ENCODE data around the gene TSFM.
A peak's percentile ranks its signal among the peaks of the same experiment; 100 is the strongest.

The TSFM gene

DNA sequence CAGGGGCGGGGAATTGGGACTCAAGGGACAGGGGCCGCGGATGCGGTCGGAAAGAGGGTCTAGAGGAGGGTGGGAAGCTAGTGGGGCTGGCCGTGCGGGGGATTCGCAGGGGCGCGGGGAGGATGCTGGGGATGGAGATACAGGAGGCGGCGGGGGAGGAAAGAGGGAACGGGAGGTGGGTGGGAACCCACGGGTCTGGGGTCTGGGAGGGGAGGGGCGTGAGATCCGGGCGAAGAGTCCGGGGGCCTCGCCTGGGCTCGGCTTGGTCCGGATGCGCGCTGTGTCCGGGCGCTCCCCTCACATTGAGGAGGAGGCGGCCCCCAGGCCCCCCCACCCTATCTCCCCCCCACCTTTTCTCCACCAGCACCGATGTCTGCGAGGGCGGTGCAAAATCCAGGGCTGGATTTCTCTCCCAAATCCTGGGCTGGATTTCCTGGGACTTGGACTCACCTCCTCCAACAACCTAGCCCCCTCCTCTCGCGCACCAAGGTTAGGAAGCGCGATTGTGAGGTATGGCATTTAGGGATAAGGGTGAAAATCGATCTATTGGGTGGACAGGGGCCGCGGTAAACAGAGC, 43.8 kb upstream of the TSFM start, which contains the start of gene AGAP2 (continued):
- no peak for TF ChIP-seq ZNF155 (tag by site-specific recombination; IDR thresholded peaks at IDR 0.05)
- no peak for TF ChIP-seq ZNF670 (tag by site-specific recombination; IDR thresholded peaks at IDR 0.05; ENCODE audit: low read depth)
- TF ChIP-seq ZBTB8A (tag by site-specific recombination; IDR thresholded peaks at IDR 0.05), result peak; percentile 32; the same call in 1 of the 2 replicates
- peak; percentile 81 for TF ChIP-seq ZBTB17 (tag by site-specific recombination; IDR thresholded peaks at IDR 0.05)
- TF ChIP-seq, protein P1, sequence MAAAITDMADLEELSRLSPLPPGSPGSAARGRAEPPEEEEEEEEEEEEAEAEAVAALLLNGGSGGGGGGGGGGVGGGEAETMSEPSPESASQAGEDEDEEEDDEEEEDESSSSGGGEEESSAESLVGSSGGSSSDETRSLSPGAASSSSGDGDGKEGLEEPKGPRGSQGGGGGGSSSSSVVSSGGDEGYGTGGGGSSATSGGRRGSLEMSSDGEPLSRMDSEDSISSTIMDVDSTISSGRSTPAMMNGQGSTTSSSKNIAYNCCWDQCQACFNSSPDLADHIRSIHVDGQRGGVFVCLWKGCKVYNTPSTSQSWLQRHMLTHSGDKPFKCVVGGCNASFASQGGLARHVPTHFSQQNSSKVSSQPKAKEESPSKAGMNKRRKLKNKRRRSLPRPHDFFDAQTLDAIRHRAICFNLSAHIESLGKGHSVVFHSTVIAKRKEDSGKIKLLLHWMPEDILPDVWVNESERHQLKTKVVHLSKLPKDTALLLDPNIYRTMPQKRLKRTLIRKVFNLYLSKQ (tag by site-specific recombination; IDR thresholded peaks at IDR 0.05; ENCODE audit: borderline replicate concordance), result no peak
- no peak for TF ChIP-seq ZNF600 (tag by site-specific recombination; IDR thresholded peaks at IDR 0.05)
- no peak for TF ChIP-seq ZNF830 (tag by site-specific recombination; IDR thresholded peaks at IDR 0.05; ENCODE audit: low read depth)
- no peak for TF ChIP-seq ZNF701 (tag by site-specific recombination; IDR thresholded peaks at IDR 0.05)
- TF ChIP-seq ZFHX2 (tag by site-specific recombination; conservative IDR thresholded peaks at IDR 0.05), result peak; percentile 97
- TF ChIP-seq ZNF274 (IDR thresholded peaks at IDR 0.05; ENCODE audit: low read length), result no peak
- TF ChIP-seq ZNF274 (tag by site-specific recombination; IDR thresholded peaks at IDR 0.05; ENCODE audit: borderline replicate concordance), result no peak
- no peak for TF ChIP-seq ZNF843 (tag by site-specific recombination; IDR thresholded peaks at IDR 0.05)
- TF ChIP-seq ZNF658 (tag by site-specific recombination; IDR thresholded peaks at IDR 0.05), result no peak
- no peak for TF ChIP-seq ZNF362 (tag by site-specific recombination; IDR thresholded peaks at IDR 0.05)
- TF ChIP-seq ZFP69B (tag by site-specific recombination; IDR thresholded peaks at IDR 0.05), result peak; percentile 70; the same call in 1 of the 2 replicates
- TF ChIP-seq RBAK (tag by site-specific recombination; IDR thresholded peaks at IDR 0.05), result no peak
- TF ChIP-seq ZNF391 (tag by site-specific recombination; IDR thresholded peaks at IDR 0.05; ENCODE audit: borderline replicate concordance, low read depth), result peak; percentile 56; the same call in 1 of the 2 replicates
- peak; percentile 64 for TF ChIP-seq ZNF335 (tag by site-specific recombination; conservative IDR thresholded peaks at IDR 0.05)
- TF ChIP-seq ZNF510 (tag by site-specific recombination; IDR thresholded peaks at IDR 0.05; ENCODE audit: insufficient replicate concordance), result no peak
- TF ChIP-seq MZF1 (tag by site-specific recombination; IDR thresholded peaks at IDR 0.05; ENCODE audit: borderline replicate concordance), result no peak
- TF ChIP-seq KLF9 (tag by site-specific recombination; IDR thresholded peaks at IDR 0.05; ENCODE audit: low read depth), result peak; percentile 48
- peak; percentile 83 for TF ChIP-seq ZNF398 (tag by site-specific recombination; IDR thresholded peaks at IDR 0.05)
- TF ChIP-seq ZNF544 (tag by site-specific recombination; IDR thresholded peaks at IDR 0.05), result no peak
- TF ChIP-seq ZNF629 (tag by site-specific recombination; IDR thresholded peaks at IDR 0.05), result peak; percentile 57; the same call in 1 of the 2 replicates
- TF ChIP-seq ZNF211 (tag by site-specific recombination; IDR thresholded peaks at IDR 0.05; ENCODE audit: low read depth), result no peak
- no peak for TF ChIP-seq MYNN (tag by site-specific recombination; IDR thresholded peaks at IDR 0.05; ENCODE audit: borderline replicate concordance)
- no peak for TF ChIP-seq ZNF214 (tag by site-specific recombination; IDR thresholded peaks at IDR 0.05; ENCODE audit: borderline replicate concordance)
- TF ChIP-seq YY1 (tag by site-specific recombination; IDR thresholded peaks at IDR 0.05), result no peak
- TF ChIP-seq REPIN1 (tag by site-specific recombination; IDR thresholded peaks at IDR 0.05; ENCODE audit: low read depth), result 0 out of 2 replicates have a peak, but pooled peaks have one; percentile 40
- TF ChIP-seq ZNF394 (tag by site-specific recombination; IDR thresholded peaks at IDR 0.05; ENCODE audit: borderline replicate concordance), result peak; percentile 27; the same call in 1 of the 2 replicates
- no peak for TF ChIP-seq ZNF239 (tag by site-specific recombination; IDR thresholded peaks at IDR 0.05)
- TF ChIP-seq, protein P2, sequence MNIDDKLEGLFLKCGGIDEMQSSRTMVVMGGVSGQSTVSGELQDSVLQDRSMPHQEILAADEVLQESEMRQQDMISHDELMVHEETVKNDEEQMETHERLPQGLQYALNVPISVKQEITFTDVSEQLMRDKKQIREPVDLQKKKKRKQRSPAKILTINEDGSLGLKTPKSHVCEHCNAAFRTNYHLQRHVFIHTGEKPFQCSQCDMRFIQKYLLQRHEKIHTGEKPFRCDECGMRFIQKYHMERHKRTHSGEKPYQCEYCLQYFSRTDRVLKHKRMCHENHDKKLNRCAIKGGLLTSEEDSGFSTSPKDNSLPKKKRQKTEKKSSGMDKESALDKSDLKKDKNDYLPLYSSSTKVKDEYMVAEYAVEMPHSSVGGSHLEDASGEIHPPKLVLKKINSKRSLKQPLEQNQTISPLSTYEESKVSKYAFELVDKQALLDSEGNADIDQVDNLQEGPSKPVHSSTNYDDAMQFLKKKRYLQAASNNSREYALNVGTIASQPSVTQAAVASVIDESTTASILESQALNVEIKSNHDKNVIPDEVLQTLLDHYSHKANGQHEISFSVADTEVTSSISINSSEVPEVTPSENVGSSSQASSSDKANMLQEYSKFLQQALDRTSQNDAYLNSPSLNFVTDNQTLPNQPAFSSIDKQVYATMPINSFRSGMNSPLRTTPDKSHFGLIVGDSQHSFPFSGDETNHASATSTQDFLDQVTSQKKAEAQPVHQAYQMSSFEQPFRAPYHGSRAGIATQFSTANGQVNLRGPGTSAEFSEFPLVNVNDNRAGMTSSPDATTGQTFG (tag by site-specific recombination; IDR thresholded peaks at IDR 0.05; ENCODE audit: borderline replicate concordance), result 0 out of 2 replicates have a peak, but pooled peaks have one; percentile 53
- no peak for TF ChIP-seq ZNF664 (tag by site-specific recombination; IDR thresholded peaks at IDR 0.05)
- no peak for TF ChIP-seq WT1 (tag by site-specific recombination; IDR thresholded peaks at IDR 0.05)
- TF ChIP-seq GLIS1 (tag by site-specific recombination; IDR thresholded peaks at IDR 0.05), result peak; percentile 48; the same call in 1 of the 2 replicates

All from HEK293 (cell line).